GM18511 (cell line): ENCODE data around the gene AMBRA1.

Experiments
- ATAC-seq: cut with Tn5 transposase; IDR thresholded peaks from one replicate; pipeline ENCODE4 v1.9.1; 2021; ENCODE audit warnings: mild to moderate bottlenecking, moderate library complexity; ENCODE audit not compliant: unreplicated experiment

Gene AMBRA1, protein sequence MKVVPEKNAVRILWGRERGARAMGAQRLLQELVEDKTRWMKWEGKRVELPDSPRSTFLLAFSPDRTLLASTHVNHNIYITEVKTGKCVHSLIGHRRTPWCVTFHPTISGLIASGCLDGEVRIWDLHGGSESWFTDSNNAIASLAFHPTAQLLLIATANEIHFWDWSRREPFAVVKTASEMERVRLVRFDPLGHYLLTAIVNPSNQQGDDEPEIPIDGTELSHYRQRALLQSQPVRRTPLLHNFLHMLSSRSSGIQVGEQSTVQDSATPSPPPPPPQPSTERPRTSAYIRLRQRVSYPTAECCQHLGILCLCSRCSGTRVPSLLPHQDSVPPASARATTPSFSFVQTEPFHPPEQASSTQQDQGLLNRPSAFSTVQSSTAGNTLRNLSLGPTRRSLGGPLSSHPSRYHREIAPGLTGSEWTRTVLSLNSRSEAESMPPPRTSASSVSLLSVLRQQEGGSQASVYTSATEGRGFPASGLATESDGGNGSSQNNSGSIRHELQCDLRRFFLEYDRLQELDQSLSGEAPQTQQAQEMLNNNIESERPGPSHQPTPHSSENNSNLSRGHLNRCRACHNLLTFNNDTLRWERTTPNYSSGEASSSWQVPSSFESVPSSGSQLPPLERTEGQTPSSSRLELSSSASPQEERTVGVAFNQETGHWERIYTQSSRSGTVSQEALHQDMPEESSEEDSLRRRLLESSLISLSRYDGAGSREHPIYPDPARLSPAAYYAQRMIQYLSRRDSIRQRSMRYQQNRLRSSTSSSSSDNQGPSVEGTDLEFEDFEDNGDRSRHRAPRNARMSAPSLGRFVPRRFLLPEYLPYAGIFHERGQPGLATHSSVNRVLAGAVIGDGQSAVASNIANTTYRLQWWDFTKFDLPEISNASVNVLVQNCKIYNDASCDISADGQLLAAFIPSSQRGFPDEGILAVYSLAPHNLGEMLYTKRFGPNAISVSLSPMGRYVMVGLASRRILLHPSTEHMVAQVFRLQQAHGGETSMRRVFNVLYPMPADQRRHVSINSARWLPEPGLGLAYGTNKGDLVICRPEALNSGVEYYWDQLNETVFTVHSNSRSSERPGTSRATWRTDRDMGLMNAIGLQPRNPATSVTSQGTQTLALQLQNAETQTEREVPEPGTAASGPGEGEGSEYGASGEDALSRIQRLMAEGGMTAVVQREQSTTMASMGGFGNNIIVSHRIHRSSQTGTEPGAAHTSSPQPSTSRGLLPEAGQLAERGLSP (N-terminal part only)

DNA sequence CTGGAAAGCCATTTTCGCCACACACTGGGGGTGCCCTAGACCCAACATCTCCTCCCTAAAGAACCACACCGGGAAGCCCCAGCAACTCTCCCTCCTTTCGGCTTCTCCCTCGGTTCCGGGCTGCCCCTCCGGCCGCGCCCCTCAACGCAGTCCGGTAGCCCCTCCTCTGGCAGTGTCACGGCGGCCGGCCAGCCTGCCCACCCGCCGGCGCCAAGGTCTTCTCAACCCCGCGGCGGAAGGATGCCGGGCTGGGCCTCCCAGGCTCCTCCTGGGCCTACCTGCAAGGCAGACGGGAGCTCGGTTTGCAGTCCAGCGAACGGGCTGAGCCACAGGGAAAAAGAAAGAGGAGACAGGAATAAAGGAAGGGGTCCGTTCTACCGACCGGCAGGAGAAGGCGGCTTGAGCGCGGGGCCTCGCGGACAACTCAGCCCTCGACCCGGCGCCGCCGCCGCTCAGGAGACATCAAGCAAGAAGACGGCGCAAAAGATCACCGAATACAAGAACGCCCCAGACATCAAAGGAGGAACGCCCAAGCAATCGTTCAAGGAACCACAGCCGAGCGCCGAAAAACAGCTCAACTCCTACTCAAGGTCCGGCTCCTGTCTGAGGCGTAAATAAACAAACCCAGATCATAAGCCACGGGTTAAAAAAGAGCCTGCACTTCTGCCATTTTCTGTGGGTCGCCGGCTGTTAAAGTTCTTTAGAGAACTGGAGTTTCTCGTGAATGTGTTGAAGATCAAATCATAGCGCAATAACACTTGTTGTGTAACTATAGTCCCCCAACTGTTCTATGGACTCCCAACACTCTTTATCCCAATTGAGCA, at the start of gene AMBRA1:
Gene AMBRA1, minus strand, starts transcription at position 474 of the 824 bp plus-strand sequence. CDS start 45,643 bp downstream, outside the sequence.
- ATAC-seq = peak; percentile 86

DNA sequence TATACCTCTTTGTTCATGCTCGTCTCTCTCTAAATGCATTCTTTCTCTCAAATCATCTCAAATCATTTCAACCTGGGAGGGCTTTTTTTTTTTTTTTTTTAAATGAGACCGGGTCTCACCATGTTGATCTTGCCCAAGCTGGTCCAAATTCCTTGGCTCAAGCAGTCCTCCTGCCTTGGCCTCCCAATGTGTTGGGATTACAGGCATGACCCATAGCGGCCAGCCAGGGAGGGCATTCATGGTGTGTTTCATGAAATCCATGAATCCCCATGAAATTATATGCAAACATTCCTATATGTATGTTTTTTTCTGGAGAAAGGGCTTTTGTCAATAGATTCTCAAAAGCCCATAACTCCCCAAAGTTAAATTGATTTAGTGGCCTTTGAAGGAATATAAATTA, 49.7 kb upstream of the AMBRA1 start:
- no peak for ATAC-seq

DNA sequence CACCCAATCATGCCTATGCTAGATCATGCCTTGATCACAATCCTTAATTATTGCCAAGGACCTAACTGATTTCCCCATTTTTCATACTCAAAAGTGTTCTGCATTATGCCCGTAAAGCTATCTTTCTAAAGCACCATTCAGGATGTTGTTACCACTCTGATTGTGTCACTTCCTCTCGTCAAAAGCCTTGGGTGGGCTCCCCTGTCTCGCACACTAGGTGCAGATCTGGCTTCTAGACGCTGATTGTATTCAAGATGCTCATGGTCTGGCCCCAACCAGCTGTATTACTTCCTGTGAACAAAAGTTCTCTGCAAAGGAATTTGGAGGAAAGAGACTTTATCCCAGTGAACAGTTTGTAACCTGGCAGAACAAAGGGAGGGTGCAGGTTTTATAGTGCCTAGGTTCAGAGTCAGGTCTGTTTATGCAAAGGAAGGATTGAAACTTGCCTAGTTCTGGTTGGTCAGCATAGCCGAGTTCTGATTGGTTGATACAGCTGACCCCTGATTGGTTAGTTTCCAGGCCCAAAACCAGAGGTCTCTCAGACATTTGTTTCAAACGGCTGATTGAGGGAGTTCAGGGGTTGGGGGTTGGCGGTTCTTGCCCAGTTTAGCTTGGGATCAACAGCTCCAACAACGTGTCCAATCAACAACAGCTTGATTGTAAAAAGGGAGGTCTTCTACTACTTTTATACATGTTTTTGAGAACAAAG, 49.0 kb upstream of the AMBRA1 start:
- ATAC-seq = no peak

DNA sequence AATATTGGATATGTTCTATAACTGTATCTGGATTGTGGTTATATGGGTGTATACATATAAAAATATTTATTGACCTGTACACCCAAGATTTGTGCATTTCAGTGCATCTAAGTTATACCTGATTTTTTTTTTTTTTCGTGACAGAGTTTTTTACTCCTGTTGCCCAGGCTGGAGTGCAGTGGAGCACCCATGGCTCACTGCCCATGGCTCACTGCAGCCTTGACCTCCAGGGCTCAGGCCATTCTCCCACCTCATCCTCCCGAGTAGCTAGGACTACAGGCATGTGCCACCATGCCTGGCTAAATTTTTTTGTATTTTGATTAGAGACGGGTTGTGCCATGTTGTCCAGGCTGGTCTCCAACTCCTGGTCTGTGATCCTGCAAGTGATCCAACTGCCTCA, 47.8 kb upstream of the AMBRA1 start:
- no peak for ATAC-seq

DNA sequence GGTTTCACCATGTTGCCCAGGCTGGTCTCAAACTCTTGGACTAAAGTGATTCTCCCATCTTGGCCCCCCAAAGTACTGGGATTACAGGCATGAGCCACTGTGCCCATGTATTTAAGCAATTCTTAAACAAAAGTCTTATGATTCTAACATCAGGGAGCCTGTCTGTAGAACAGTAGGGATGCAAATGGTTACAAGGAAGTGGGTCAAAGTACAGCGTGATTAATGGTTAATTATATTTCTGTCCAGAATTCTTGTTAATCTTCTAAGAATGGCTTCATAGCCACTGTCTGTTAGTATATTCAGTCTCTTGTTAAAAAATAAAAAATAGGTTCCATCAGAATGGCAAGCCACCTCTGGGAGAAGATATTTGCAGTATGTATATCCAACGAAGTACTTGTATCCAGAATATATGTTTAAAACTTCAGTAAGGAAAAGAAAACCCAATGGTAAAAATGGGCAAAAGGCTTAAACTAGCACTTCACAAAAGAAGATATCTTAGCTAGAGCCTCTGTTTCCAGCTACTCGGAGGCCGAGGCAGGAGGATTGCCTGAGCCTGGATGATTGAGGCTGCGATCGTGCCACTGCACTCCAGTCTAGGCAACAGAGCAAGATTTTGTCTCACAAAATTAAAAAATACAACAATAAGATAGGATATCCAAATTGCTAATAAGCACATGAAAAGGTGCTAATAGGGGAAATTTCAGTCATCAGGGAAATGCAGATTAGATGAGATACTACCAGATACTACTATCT, 46.4 kb upstream of the AMBRA1 start:
- ATAC-seq = no peak

DNA sequence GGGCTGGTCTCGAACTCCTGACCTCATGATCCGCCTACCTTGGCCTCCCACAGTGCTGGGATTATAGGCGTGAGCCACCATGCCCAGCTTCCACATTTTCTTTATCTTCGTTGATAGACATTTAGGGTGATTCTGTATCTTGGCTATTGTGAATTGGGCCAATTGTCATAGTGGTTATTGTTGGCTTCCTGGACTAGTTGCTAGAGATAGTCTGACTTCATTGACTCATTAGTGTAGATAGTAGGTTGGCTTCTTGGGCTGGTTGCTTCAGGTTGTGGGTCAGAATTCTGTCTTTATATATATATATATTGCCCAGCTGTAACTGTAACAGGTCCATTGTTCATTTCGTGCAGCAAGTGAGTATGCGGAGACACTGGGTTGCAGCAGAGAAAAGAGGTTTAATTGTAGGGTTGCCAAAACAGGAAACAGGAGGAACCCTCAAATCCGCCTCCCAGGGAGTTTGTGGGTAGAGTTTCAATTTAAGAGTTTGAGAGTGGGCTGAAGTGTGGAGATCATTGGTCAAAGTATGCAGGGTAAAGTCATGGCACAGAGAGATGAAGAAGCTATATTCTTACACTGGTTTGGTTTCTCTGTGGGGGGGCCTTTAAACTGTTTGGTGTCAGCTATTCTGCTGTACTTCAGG, 45.5 kb upstream of the AMBRA1 start:
- no peak for ATAC-seq

DNA sequence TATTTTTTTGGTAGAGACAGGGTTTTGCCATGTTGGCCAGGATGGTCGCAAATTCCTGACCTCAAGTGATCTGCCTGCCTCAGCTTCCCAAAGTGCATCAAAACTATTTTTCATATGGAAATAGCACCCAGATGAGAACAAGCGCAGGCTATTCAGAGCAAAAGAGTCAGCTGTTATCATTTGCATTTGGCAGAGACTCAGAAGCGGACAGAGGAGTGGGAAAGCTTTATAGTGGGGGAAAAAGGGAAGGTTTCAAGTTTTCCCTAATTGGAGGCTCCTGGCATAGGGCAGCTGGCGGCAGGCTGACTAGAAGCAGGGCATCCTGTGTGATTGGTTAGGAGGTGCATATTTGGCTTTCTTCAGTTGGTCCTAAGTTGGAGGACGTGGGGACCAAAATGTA, 43.7 kb upstream of the AMBRA1 start:
- ATAC-seq = no peak

DNA sequence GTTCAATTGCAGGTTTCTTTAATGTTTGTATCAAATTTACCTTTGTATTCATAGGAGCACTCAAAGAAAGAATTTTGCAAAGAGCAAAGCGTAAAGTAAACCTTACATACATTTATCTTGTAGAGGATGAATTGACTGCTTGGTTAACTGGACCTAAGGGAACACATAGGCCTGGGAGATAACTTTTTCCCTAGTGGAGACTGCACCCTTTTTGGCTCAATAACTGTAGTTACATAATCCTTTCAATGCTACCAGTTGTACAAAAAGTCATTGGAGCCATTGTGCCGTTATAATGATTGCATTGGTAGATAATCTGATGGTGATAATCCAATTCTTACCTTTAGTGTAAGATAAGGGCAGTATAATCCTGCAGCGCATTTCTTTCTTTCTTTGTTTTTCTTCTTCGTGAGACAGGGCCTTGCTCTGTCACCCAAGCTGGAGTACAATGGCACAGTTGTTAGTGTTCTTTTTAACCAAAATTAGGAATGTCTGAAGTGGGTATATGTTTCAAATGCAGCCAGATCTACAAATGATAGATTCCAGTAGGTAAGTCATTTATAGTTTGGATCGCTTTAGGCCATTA, 41.8 kb upstream of the AMBRA1 start:
- no peak for ATAC-seq

DNA sequence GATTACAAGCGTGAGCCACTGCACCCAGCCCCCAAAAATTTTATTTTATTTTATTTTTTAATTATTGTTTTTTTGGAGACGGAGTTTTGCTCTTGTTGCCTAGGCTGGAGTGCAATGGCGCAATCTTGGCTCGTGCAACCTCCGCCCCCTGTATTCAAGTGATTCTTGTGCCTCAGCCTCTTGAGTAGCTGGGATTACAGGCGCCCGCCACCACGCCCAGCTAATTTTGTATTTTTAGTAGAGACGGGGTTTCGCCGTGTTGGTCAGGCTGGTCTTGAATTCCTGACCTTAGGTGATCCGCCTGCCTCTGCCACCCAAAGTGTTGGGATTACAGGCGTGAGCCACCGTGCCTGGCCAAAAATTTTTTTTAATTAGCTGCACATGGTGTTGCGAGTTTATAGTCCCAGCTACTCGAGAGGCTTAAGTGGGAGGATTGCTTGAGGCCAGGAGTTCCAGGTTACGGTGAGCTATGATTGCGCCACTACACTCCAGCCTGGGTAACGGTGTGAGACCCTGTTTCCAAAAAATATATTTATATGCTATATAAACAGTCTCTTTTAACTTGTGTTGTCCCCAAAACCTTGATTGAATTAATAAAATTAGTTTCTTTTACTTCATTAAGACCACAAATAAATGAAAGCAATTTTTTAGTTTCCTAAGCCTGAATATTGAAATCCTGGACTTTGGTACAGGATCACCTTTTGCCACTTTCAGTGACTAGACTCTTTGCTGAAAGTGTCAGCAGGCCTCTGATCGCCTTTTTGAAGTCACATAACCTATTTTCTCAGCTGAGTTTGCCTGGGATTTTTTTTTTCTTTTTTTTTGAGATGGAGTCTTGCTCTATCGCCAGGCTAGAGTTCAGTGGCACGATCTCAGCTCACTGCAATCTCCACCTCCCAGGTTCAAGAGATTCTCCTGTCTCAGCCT, 39.7 kb upstream of the AMBRA1 start:
- no peak for ATAC-seq

DNA sequence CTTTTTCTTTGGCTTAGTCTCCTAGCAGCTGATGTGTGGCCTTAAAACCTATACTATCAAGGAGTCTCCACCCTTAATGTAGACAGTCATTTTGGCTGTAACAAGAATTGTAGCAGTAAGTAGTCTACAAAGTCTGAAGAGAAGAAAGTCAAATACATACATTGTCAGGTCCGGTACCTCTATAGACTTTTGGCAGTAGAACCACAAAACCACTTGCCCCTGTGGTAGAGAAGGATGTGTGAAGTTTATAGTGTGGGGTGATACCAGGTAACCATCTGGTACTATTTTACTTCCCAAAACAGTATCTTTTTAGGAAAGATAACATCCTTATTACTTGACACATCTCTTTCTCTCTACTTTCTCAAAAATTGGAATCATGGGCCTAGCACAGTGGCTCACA, 38.7 kb upstream of the AMBRA1 start:
- ATAC-seq = no peak

DNA sequence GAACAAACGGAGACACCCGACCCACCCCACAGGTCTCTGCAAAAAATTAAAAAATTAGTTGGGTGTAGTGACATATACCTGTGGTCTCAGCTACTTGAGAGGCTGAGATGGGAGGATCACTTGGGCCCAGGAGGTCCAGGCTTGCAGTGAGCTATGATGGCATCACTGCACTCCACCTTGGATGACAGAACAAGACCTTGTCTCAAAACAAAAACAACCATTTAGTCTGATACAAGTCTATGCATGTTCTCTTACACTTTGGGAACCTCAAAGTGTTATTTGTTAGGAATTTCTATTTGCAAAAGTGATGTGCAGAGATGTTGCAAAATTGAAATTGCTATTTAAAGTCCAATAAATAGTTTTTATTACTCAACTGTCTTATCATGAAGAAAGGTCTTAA, 37.9 kb upstream of the AMBRA1 start:
- ATAC-seq = no peak

DNA sequence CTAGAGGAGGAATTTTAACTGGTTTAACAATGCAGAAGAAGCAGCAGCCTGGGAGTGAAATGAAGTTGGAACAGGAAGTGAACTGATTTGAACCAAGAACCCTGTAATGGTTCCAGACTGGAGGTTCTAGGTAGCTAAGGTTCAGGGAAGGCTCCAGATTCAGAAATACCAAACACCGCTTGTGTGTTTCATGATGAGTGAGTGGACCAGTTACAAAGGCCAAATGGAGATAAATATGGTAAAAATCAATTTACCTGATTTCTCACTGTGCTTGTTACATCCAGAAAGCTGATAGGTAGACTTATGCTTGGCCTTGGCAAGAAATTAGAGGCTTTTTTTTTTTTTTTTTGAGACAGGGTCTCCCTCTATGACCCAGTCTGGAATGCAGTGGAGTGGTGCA, 36.4 kb upstream of the AMBRA1 start:
- ATAC-seq = no peak

DNA sequence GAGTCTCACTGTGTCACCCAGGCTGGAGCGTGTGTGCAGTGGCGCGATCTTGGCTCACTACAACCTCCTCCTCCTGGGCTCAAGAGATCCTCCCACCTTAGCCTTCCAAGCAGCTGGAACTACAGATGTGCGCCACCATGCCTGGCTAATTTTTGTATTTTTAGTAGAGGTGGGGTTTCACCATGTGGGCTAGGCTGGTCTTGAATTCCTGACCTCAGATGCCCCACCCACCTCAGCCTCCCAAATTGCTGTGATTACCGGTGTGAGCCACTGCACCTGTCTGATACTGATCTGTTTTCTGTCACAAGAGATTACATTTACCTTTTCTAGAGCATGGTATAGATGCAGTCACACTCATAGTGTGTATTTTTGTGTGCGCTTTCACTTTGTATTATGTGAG, 35.1 kb upstream of the AMBRA1 start:
- ATAC-seq = no peak

DNA sequence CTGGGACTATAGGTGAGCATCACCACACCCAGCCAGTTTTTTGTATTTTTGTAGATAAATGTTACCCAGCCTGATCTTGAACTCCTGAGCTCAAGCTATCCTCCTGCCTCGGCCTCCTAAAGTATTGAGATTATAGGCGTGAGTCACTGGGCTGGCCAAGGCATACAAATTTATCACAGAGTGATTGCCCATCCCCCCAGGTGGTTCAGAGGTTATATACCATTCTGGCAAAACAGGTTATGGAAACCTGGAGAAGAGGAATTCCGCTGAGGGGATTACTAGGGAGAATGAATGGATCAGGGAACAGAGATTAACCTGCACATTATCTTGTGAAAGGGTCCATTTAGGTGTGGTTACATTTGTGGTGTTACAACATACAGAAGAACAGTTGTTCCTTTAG, 31.6 kb upstream of the AMBRA1 start:
- ATAC-seq = no peak

DNA sequence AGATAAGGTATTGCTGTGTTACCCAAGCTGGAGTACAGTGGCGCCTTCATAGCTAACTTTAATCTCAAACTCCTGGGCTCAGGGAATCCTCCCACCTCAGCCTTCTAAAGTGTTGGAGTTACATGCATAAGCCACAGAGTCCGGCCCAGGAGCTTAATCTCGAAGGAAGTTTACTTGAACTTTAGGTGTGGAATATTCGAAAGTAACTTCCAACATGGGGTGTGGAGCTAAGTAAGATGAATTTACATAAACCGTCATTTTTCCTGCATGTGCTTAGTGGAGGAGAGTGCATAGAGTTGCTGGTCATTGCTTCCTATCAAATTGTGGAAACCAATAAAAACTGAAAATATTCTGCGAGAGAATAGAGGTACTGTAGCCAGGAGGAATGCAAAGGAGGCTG, 25.0 kb upstream of the AMBRA1 start:
- no peak for ATAC-seq

DNA sequence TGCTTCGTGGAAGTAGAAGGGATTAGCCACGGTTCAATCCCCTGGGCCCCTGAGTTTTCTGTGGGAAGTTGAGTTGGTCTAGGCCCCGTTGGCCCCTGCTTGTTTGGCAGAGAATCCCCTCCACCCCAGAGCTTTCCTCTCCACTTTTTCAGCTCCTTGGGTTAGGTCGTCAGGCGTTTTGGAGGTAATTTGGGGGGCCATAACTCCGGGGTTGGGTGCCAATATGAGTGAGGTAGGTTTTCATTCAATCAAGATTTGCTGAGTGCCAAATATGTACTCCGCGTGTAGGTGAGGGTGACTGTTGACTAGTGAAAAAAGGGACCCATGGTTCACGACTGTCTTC, 24.1 kb upstream of the AMBRA1 start:
- no peak for ATAC-seq
